ENCODE results near the gene CDC42EP5. TPM values are rescaled to one million over a fixed set of nuclear protein-coding genes. Genes with fewer than 3 reads are reported as not detected.
A peak's percentile ranks its signal among the peaks of the same experiment; 100 is the strongest.

CDC42EP5 gene
- 10 to 100 TPM; 10.2 to 11.9 TPM for total RNA-seq
- polyA plus RNA-seq (ENCODE audit: insufficient read depth, low read depth, low replicate concordance), result 7.8 TPM
- long read RNA-seq, donor 1, transcript CDC42EP5-202 (2 exons, 288 nt), result minor isoform, 5 of 52 reads
- long read RNA-seq, donor 1, transcript CDC42EP5-201 (3 exons, 864 nt), result major isoform, 47 of 52 reads
- long read RNA-seq, donor 1, partial matches to known transcripts, result 0 of 52 reads
- long read RNA-seq, donor 1, other reads (novel, unspliced or antisense), result 0 of 52 reads
- long read RNA-seq, donor 2, transcript CDC42EP5-201 (3 exons, 864 nt), result major isoform, 27 of 34 reads
- long read RNA-seq, donor 2, partial matches to known transcripts, result 5 of 34 reads
- long read RNA-seq, donor 2, other reads (novel, unspliced or antisense), result 0 of 34 reads

DNA sequence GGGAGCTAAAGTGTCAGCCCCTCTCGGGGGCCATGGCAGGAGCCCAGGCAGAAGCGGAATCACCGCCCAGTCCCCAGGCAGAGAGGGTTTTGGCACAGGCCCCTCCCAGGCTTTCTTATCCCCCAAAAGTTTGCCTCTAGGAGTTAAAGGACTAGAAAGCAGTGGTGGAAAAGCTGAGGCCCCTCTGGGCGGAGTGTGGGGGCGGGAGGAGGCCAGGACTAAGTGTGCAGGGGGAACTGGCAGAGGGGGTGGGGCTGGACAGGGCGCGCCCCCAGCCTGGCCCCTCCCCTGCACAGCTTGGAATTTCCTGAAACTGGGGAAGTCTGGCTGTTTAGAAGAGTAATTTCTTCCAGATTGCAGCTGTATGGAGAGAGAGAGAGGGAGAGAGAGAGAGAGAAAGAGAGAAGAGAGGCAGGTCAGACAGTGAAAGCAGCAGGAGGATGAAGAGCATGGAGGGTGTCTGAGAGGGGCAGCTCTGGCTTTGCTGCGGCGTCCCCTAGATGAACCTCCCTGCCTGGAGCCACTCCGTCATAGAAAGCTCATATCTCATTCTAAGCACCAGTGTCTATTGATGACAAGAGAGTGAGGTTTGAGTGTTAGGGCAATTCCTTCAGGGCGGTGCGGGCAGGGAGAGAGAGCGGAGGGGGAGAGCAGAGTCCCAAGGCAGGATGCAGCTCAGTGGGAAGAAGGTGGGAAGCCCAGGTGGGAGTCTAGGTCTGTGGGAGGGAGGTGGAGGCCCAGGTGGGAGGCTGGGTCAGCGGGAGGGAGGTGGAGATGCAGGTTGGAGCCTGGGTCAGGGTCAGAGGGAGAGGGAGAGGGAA, at the start of gene CDC42EP5:
TSS of gene CDC42EP5 (minus strand) at position 226 of the 821 bp plus-strand sequence. CDS start 7,749 bp downstream, outside the sequence.
- Histone ChIP-seq H3K36me3 (ENCODE audit: low read depth, missing control alignments) (no peaks in the 10 kb centered on the region), H3K4me1 (peaks cover 9% of the 10 kb centered on the region), H3K27me3 (no peaks in the 10 kb centered on the region), H3K9me3 (no peaks in the 10 kb centered on the region), H3K4me3 (peak within 1 kb of the TSS; percentile 42 to 43), H3K27ac (peak within 1 kb of the TSS; percentile 50 to 73)
- TF ChIP-seq POLR2A (IDR thresholded peaks at IDR 0.05), result no peak
- no peak for TF ChIP-seq CTCF (IDR thresholded peaks at IDR 0.05)
- WGBS, 2 donors, result 3 to 13% methylated on average over 12 to 14 of the region's 14 CpGs
- peak; percentile 73 for DNase-seq
- intact Hi-C loops (cut with DNase I; ENCODE audit: low total_unique reads), result no loop called here

- intact Hi-C loops (cut with DNase I; ENCODE audit: low total_unique reads), result no loop called here
- Histone ChIP-seq H3K36me3 (ENCODE audit: low read depth, missing control alignments) (no peaks in the 10 kb centered on the region), H3K4me1 (no peaks in the 10 kb centered on the region), H3K27me3 (no peaks in the 10 kb centered on the region), H3K9me3 (no peaks in the 10 kb centered on the region), H3K27ac (no peak overlapping the region), H3K4me3 (no peak overlapping the region)
- no peak for DNase-seq
- TF ChIP-seq POLR2A (IDR thresholded peaks at IDR 0.05) (no peak), CTCF (IDR thresholded peaks at IDR 0.05) (no peak)
- 83 to 84% methylated on average over 4 to 6 of the region's 6 CpGs for WGBS, 2 donors
Observed at GRCh38 chr19:54521860-54522513, 48.9 kb upstream of the CDC42EP5 start.

DNA sequence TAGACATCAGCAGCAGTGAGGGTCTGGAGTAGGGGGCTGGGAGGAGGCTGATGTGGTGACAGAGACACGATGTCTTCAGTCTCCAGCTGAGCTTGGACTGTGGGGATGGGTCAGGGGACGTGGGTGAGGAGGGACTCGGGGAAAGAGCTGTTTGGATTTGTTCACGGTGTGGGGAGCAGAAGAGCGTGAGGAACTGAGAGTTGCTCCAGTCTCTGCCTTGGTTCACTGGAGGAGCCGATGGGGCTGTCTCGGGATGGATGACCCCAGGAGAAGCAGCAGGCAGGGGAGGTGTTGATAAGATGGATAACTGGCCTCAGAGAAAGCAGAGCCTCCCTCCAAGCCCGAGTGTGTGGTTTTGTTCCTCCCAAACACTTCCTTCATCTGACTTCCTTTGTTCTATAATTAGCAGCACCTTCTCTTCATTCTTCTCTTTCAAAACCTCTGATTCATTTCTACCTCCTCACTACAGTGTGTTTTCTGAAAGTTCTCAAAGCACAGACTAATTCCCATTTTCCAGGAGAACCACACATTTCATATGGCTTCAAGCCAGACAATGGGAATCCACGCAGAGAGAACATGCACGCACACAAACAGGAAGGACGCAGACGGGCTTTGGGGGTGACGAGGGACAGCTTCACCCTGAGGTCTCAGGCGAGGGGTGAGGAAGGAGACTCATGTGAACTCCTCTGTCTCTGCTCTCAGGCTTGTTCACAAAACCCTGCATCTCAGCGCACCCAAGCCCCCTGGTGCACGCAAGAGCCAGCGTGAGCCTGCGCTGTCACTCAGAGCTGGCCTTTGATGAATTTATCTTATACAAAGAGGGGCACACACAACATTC, 48.1 kb upstream of the CDC42EP5 start:
- Histone ChIP-seq H3K4me3 (no peak overlapping the region), H3K9me3 (no peaks in the 10 kb centered on the region), H3K27me3 (no peaks in the 10 kb centered on the region), H3K27ac (no peak overlapping the region), H3K4me1 (no peaks in the 10 kb centered on the region), H3K36me3 (ENCODE audit: low read depth, missing control alignments) (no peaks in the 10 kb centered on the region)
- no peak for DNase-seq
- no peak for TF ChIP-seq CTCF (IDR thresholded peaks at IDR 0.05)
- TF ChIP-seq POLR2A (IDR thresholded peaks at IDR 0.05), result no peak
- WGBS, 2 donors, result 70% methylated on average over 17 of the region's 18 CpGs
- intact Hi-C loops (cut with DNase I; ENCODE audit: low total_unique reads), result no loop called here

DNA sequence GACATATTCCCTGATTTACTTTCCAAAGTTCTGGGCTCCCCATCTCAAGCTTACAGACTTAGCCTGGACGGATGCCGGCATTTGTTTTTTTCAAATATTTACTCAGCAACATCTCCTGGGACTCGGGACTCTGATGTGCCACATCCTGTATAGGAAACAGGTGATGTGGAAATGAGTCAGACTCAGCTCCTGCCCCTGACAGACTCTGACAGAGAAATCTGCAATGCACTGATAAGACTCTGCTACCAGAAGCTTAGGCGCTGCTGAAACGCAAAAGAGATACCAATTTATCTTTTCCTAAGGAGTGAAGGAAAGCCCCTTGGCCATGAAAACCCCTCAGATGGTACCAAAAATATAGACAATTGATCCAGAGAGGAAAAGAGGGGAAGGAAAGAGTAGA, 45.7 kb upstream of the CDC42EP5 start:
- no peaks in the 10 kb centered on the region for H3K9me3 ChIP-seq
- intact Hi-C loops (cut with DNase I; ENCODE audit: low total_unique reads), result no loop called here
- H3K27ac ChIP-seq, result no peak overlapping the region
- H3K4me1 ChIP-seq, result no peaks in the 10 kb centered on the region
- TF ChIP-seq CTCF (IDR thresholded peaks at IDR 0.05), result no peak
- DNase-seq, result no peak
- 65 to 73% methylated on average over 5 of the region's 5 CpGs for WGBS, 2 donors
- no peaks in the 10 kb centered on the region for H3K36me3 ChIP-seq (ENCODE audit: low read depth, missing control alignments)
- no peak overlapping the region for H3K4me3 ChIP-seq
- no peaks in the 10 kb centered on the region for H3K27me3 ChIP-seq
